HFFc6 (cell line): ENCODE measurements around the gene ST8SIA5. TPM values are rescaled to one million over a fixed set of nuclear protein-coding genes. Genes with fewer than 3 reads are reported as not detected.

ENCODE experiments used
- DNase-seq: peaks from one replicate; pipeline ENCODE4 v3.0.0-alpha.2; 2018
- H3K27ac Mint-ChIP-seq: 2 replicates; pipeline ENCODE4 v1.8.0; 2020; ENCODE audit warnings: mild to moderate bottlenecking, mixed read lengths
- H3K27me3 Mint-ChIP-seq: 2 replicates; pipeline ENCODE4 v1.8.0; 2021; ENCODE audit warnings: mild to moderate bottlenecking, moderate library complexity, mixed read lengths; ENCODE audit not compliant: insufficient read depth
- H3K36me3 Mint-ChIP-seq: 2 replicates; pipeline ENCODE4 v1.8.0; 2021; ENCODE audit warnings: low read depth, mixed read lengths
- H3K4me1 Mint-ChIP-seq: 2 replicates; pipeline ENCODE4 v1.8.0; 2020; ENCODE audit warnings: low read depth, mixed read lengths
- H3K4me3 Mint-ChIP-seq: 2 replicates; pipeline ENCODE4 v1.8.0; 2020; ENCODE audit warnings: mild to moderate bottlenecking, moderate library complexity, mixed read lengths
- H3K9me3 Mint-ChIP-seq: 2 replicates; pipeline ENCODE4 v1.8.0; 2020; ENCODE audit warnings: mild to moderate bottlenecking, mixed read lengths
- total RNA-seq, 6 experiments: library from RNA; stranded (reverse); fragmentation: NEBNext Ultra II Directional; extraction: Animal tissue kit (Norgen Biotek cat#: 25700); gene quantifications; 2 replicates in 1 of 6; 3 replicates in 5 of 6; pipeline ENCODE4 v1.2.3, GENCODE V29; 2021
- TF ChIP-seq, protein P1 (sequence below): fragments of 200-600 bp; sonication (generic); IDR thresholded peaks from 2 replicates; pipeline ENCODE4 v1.5.0; 2021; ENCODE audit warnings: antibody characterized with exemption, mild to moderate bottlenecking

The ST8SIA5 gene
- total RNA-seq, 6 experiments from 2014 or later = 0.23 TPM; not detected in 5

- Mint-ChIP-seq H3K9me3 (no peaks in the 10 kb centered on the region), H3K27ac (no peak overlapping the region), H3K4me3 (no peak overlapping the region), H3K4me1 (peaks cover 9% of the 10 kb centered on the region; the same call in 1 of the 2 replicates), H3K27me3 (peaks cover 8% of the 10 kb centered on the region), H3K36me3 (no peaks in the 10 kb centered on the region)
- no peak for DNase-seq
- TF ChIP-seq, protein P1, sequence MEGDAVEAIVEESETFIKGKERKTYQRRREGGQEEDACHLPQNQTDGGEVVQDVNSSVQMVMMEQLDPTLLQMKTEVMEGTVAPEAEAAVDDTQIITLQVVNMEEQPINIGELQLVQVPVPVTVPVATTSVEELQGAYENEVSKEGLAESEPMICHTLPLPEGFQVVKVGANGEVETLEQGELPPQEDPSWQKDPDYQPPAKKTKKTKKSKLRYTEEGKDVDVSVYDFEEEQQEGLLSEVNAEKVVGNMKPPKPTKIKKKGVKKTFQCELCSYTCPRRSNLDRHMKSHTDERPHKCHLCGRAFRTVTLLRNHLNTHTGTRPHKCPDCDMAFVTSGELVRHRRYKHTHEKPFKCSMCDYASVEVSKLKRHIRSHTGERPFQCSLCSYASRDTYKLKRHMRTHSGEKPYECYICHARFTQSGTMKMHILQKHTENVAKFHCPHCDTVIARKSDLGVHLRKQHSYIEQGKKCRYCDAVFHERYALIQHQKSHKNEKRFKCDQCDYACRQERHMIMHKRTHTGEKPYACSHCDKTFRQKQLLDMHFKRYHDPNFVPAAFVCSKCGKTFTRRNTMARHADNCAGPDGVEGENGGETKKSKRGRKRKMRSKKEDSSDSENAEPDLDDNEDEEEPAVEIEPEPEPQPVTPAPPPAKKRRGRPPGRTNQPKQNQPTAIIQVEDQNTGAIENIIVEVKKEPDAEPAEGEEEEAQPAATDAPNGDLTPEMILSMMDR = no peak
Measured at GRCh38 chr18:46619559-46619958, 137.3 kb downstream of the ST8SIA5 start.

Other genes starting within 250 kb of the ST8SIA5 start
- not detected for gene LOXHD1, start 99.8 kb downstream of the ST8SIA5 start, total RNA-seq
- gene PIAS2, start 160.5 kb upstream of the ST8SIA5 start, total RNA-seq = 10 to 100 TPM; 23.2 to 26.2 (median 23.9) TPM
- under 1 TPM; 0.38 to 0.92 (median 0.66) TPM for gene KATNAL2, start 160.5 kb upstream of the ST8SIA5 start, total RNA-seq